AG04450 (cell line): ENCODE measurements around the gene IKZF3. TPM values are rescaled to one million over a fixed set of nuclear protein-coding genes. Genes with fewer than 3 reads are reported as not detected.
"Not testable (repeated sequence)": the region's sequence is repeated elsewhere in the genome, so short reads cannot be mapped to it uniquely, and the experiment has no call there.

ENCODE experiments used
- CTCF ChIA-PET: fragments of 300-600, 350-600 bp; formaldehyde crosslinking; extraction: SDS; loops from one replicate; lab custom pipeline; 2022; ENCODE audit warnings: antibody characterized with exemption, inconsistent platforms; lab: Charles Lee
- POLR2A ChIA-PET: fragments of 350-600 bp; formaldehyde crosslinking; extraction: SDS; loops from one replicate; lab custom pipeline; 2021; ENCODE audit warnings: antibody characterized with exemption, inconsistent platforms; lab: Yijun Ruan, JAX
- DNase-seq: peaks from one replicate; pipeline ENCODE4 v3.0.0-alpha.2; 2011; ENCODE audit warnings: low read depth, low spot score
- H3K27ac ChIP-seq: one replicate; pipeline ENCODE4 v1.5.1; 2012; ENCODE audit warnings: low read depth, low read length, control low read depth
- H3K27me3 ChIP-seq: one replicate; pipeline ENCODE4 v1.6.0; 2012; ENCODE audit warnings: low read length; ENCODE audit not compliant: control insufficient read depth, insufficient read depth
- H3K4me3 ChIP-seq: 2 replicates; pipeline ENCODE4 v1.5.1; 2011; ENCODE audit warnings: mild to moderate bottlenecking, low read depth, low read length, control low read depth
- H3K9me3 ChIP-seq: 2 replicates; pipeline ENCODE4 v1.5.1; 2012; ENCODE audit warnings: low read length; ENCODE audit not compliant: control insufficient read depth, insufficient read depth
- polyA minus RNA-seq: library from RNA; depleted of rRNA, polyadenylated mRNA; stranded (reverse); fragments of >200 nt; gene quantifications from 2 replicates; pipeline ENCODE4 v1.2.3, GENCODE V29; 2011; rRNA and poly(A)+ RNA removed
- polyA plus RNA-seq: library from polyadenylated mRNA; depleted of rRNA; stranded (reverse); fragments of >200 nt; gene quantifications from 2 replicates; pipeline ENCODE4 v1.2.3, GENCODE V29; 2011; rRNA removed
- TF ChIP-seq, protein P1 (sequence below): IDR thresholded peaks from 2 replicates; pipeline ENCODE4 v1.5.1; 2011; ENCODE audit warnings: low read depth, low read length, control low read depth, inconsistent platforms

Gene IKZF3
- polyA plus RNA-seq (not detected in 2 replicates), polyA minus RNA-seq (not detected in 2 replicates)

DNA sequence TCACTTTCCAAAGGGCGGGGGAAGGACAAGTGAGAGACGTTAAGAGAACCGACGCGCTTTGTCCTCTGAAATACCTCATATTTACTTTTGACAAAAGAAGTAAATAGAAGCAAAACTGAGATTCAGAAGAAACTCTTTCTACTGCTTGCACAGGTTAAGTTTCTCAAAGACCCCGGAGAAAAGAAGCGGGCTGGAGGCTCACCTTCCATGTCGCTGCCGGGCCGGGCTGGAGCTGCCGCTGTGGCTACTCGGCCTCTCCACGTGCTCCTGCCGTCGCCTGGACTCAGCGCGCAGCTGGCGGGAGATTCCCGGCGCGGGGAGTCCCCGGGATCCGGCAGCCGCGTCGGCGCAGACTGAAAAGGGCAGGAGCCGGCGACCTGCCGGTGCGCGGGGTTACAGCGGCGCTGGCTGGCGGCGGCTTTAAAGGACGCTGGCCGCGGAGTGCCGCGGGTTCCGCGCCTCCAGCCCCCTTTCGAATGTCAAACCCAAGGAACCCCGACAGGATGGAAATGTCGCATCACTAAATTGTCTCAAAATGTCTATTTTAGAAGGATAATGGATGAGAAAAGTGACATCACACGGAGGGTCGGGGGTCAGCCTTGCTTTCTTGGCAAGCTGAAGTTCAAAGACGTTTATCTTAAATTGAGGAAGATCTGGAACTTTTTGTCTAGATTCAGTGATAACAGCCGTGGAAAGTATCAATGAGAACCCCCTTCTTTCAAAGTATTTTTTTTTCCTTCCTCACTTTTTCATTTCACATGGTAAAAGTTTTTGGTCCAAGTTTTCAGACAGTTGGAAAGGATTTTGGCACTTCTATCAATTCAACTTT is at the start of gene IKZF3:
Gene IKZF3 (minus strand): TSS at position 395 of the 829 bp plus-strand sequence. CDS start 186 bp downstream, at position 209.
- Histone ChIP-seq H3K27me3 (peaks cover 67% of the 10 kb centered on the region), H3K4me3 (no peak within 1 kb of the TSS), H3K27ac (no peak within 1 kb of the TSS), H3K9me3 (peaks cover 15% of the 10 kb centered on the region)
- TF ChIP-seq, protein P1, sequence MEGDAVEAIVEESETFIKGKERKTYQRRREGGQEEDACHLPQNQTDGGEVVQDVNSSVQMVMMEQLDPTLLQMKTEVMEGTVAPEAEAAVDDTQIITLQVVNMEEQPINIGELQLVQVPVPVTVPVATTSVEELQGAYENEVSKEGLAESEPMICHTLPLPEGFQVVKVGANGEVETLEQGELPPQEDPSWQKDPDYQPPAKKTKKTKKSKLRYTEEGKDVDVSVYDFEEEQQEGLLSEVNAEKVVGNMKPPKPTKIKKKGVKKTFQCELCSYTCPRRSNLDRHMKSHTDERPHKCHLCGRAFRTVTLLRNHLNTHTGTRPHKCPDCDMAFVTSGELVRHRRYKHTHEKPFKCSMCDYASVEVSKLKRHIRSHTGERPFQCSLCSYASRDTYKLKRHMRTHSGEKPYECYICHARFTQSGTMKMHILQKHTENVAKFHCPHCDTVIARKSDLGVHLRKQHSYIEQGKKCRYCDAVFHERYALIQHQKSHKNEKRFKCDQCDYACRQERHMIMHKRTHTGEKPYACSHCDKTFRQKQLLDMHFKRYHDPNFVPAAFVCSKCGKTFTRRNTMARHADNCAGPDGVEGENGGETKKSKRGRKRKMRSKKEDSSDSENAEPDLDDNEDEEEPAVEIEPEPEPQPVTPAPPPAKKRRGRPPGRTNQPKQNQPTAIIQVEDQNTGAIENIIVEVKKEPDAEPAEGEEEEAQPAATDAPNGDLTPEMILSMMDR, result no peak
- POLR2A ChIA-PET, result no interaction called here
- CTCF ChIA-PET, result no interaction called here
- DNase-seq, result no peak

GRCh38 chr17:39908789-39909352 is 44.8 kb upstream of the IKZF3 start:
- TF ChIP-seq, protein P1, result no peak
- Histone ChIP-seq H3K27me3 (no peaks in the 10 kb centered on the region), H3K9me3 (no peaks in the 10 kb centered on the region), H3K4me3 (no peak overlapping the region), H3K27ac (no peak overlapping the region)
- DNase-seq, result no peak
- POLR2A ChIA-PET, result interaction anchor here (0.5 kb wide), 1 partner anchor 21 kb away, joined by 5 read pairs; no protein-coding TSS in a partner anchor
- CTCF ChIA-PET, result interaction anchor here (0.6 kb wide), 2 partner anchors 36 to 1438 kb away, joined by 3 read pairs; no protein-coding TSS in a partner anchor

DNA sequence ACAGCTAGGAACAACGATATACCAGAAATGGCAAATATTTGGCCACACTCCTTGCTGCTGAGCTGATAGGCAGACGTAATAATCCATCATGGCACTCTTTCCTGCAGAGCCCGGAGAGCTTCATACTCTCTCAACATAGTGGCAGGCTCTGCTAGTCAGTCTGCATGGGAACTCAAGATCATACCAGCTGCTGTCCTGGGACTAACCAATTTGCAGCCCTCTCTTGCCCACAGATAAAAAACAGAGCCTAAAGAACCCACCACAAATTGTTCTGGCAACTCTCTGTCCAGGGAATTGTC is 40.8 kb upstream of the IKZF3 start:
- POLR2A ChIA-PET, result no interaction called here
- Histone ChIP-seq H3K27ac (no peak overlapping the region), H3K27me3 (no peaks in the 10 kb centered on the region), H3K9me3 (no peaks in the 10 kb centered on the region), H3K4me3 (no peak overlapping the region)
- TF ChIP-seq, protein P1, result no peak
- DNase-seq, result no peak
- CTCF ChIA-PET, result no interaction called here

DNA sequence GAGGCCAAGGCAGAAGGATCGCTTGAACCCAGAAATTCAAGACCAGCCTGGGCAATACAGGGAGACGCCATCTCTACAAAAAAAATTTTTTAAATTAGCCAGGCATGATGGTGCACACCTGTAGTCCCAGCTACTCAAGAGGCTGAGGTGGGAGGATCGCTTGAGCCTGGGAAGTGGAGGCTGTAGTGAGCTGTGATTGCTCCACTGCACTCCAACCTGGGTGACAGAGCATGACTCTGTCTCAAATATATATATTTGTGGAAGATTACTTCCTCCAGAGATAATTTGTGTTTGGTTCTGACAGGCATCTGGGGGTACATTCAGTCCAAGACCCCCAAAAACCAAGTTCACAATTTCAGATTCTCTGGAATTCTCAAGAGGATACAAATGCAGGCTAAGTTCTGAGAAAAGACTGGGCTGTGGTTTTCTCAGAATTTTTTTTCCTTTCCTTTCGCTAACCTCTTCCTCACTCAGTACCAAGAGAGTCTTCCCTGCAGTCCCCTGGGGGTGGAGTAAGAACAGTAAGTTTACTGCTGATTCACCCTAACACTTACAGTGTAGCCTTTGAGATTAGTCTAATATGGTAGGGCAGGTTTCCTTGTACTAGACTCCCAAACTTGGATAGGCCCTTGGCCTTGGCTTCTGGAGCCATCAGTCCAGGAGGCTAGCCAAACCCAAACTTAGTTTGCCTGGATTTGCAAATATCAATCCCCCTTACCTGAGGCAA is 39.2 kb upstream of the IKZF3 start:
- ChIA-PET POLR2A (no interaction called here), CTCF (no interaction called here)
- Histone ChIP-seq H3K4me3 (no peak overlapping the region), H3K27me3 (no peaks in the 10 kb centered on the region), H3K9me3 (no peaks in the 10 kb centered on the region), H3K27ac (no peak overlapping the region)
- DNase-seq, result no peak
- TF ChIP-seq, protein P1, result no peak

DNA sequence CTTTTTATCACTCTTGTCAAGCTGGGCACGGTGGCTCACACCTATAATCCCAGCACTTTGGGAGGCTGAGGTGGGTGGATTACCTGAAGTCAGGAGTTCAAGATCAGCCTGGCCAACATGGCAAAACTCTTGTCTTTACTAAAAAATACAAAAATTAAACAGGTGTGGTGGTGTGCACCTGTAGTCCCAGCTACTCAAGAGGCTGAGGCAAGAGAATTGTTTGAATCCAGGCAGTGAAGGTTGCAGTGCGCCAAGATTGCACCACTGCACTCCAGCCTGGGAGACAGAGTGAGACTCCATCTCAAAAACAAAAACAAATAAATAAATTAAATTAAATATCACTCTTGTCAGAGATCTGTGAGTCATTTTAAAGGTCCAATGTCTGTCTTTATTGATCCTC is 37.9 kb upstream of the IKZF3 start:
- CTCF ChIA-PET, DNase-seq, H3K9me3 ChIP-seq, H3K4me3 ChIP-seq, H3K27ac ChIP-seq, H3K27me3 ChIP-seq: not testable (repeated sequence)
- POLR2A ChIA-PET, result interaction anchor here (0.6 kb wide), 1 partner anchor 632 kb away, joined by 4 read pairs; no protein-coding TSS in a partner anchor
